Loucy (cell line): Measurements from ENCODE around the gene CKAP4.

Source experiments
- EZH2phosphoT487 ChIP-seq: fragments of 200-600 bp; IDR thresholded peaks from 2 replicates; pipeline ENCODE4 v1.6.1; 2018; ENCODE audit warnings: antibody characterized with exemption, mild to moderate bottlenecking, moderate library complexity, borderline replicate concordance
- TF ChIP-seq, protein P1 (sequence below): fragments of 200-600 bp; sonication (generic); conservative IDR thresholded peaks from 2 replicates; pipeline ENCODE4 v1.5.1; 2014; ENCODE audit warnings: mild to moderate bottlenecking, antibody characterized with exemption, low read length

- TF ChIP-seq, protein P1, sequence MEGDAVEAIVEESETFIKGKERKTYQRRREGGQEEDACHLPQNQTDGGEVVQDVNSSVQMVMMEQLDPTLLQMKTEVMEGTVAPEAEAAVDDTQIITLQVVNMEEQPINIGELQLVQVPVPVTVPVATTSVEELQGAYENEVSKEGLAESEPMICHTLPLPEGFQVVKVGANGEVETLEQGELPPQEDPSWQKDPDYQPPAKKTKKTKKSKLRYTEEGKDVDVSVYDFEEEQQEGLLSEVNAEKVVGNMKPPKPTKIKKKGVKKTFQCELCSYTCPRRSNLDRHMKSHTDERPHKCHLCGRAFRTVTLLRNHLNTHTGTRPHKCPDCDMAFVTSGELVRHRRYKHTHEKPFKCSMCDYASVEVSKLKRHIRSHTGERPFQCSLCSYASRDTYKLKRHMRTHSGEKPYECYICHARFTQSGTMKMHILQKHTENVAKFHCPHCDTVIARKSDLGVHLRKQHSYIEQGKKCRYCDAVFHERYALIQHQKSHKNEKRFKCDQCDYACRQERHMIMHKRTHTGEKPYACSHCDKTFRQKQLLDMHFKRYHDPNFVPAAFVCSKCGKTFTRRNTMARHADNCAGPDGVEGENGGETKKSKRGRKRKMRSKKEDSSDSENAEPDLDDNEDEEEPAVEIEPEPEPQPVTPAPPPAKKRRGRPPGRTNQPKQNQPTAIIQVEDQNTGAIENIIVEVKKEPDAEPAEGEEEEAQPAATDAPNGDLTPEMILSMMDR = no peak
- no peak for TF ChIP-seq EZH2phosphoT487
These were observed 43.5 kb upstream of the CKAP4 start for GRCh38 chr12:106291342-106291741.
